Keratinocyte (primary cell): ENCODE data around the gene LRRN2. TPM values are rescaled to one million over a fixed set of nuclear protein-coding genes. Genes with fewer than 3 reads are reported as not detected.

Source experiments
- DNase-seq: peaks from one replicate; pipeline ENCODE4 v3.0.0-alpha.2; 2011; ENCODE audit warnings: low read depth, missing footprints, low spot score
- FAIRE-seq: peaks from 2 replicates; lab custom pipeline; 2011; peaks lifted over from hg19 to GRCh38; lab: Jason Lieb, UNC
- H2AFZ ChIP-seq: 2 replicates; pipeline ENCODE4 v1.6.0; 2012; ENCODE audit warnings: low read length, control low read depth, inconsistent platforms; ENCODE audit not compliant: control insufficient read depth
- H3K27ac ChIP-seq: 2 replicates; pipeline ENCODE4 v1.5.1; 2011; ENCODE audit warnings: low read length; ENCODE audit not compliant: control insufficient read depth, insufficient read depth
- H3K27me3 ChIP-seq: 3 replicates; pipeline ENCODE4 v1.6.0; 2011; ENCODE audit warnings: low read length; ENCODE audit not compliant: control insufficient read depth, insufficient read depth; ENCODE audit errors: extremely low read depth
- H3K36me3 ChIP-seq, 2 experiments: 2 replicates in 1 of 2; 3 replicates in 1 of 2; pipeline ENCODE4 v1.5.1; 2011; ENCODE audit warnings: low read length in 2 of 2, mild to moderate bottlenecking in 1 of 2; ENCODE audit not compliant: control insufficient read depth in 2 of 2, insufficient read depth in 2 of 2; ENCODE audit errors: extremely low read depth in 1 of 2
- H3K4me1 ChIP-seq: 3 replicates; pipeline ENCODE4 v1.5.1; 2011; ENCODE audit warnings: low read length; ENCODE audit not compliant: control insufficient read depth, insufficient read depth; ENCODE audit errors: extremely low read depth
- H3K4me2 ChIP-seq: 3 replicates; pipeline ENCODE4 v1.6.0; 2011; ENCODE audit warnings: low read depth, low read length; ENCODE audit not compliant: control insufficient read depth, insufficient read depth; ENCODE audit errors: extremely low read depth
- H3K4me3 ChIP-seq, 3 experiments: fragments of 200-600 bp in 1 of 3; sonication (generic) in 1 of 3; 2 replicates in 2 of 3; 3 replicates in 1 of 3; pipeline ENCODE4 v1.5.1; 2011 to 2016; ENCODE audit warnings: low read length in 3 of 3, mild to moderate bottlenecking in 3 of 3, control low read depth in 2 of 3, inconsistent platforms in 1 of 3, low read depth in 1 of 3, mixed read lengths in 1 of 3, mixed run types in 1 of 3, moderate library complexity in 1 of 3; ENCODE audit not compliant: control insufficient read depth in 2 of 3, insufficient read depth in 2 of 3; ENCODE audit errors: extremely low read depth in 1 of 3
- H3K79me2 ChIP-seq: 2 replicates; pipeline ENCODE4 v1.6.0; 2012; ENCODE audit warnings: low read length; ENCODE audit not compliant: control insufficient read depth, insufficient read depth
- H3K9ac ChIP-seq: 3 replicates; pipeline ENCODE4 v1.6.0; 2011; ENCODE audit warnings: low read length; ENCODE audit not compliant: control insufficient read depth, insufficient read depth; ENCODE audit errors: extremely low read depth
- H3K9me1 ChIP-seq: 3 replicates; pipeline ENCODE4 v1.6.0; 2011; ENCODE audit warnings: low read length; ENCODE audit not compliant: control insufficient read depth, insufficient read depth; ENCODE audit errors: extremely low read depth
- H3K9me3 ChIP-seq: 2 replicates; pipeline ENCODE4 v1.5.1; 2012; ENCODE audit warnings: low read depth, low read length; ENCODE audit not compliant: control insufficient read depth
- H4K20me1 ChIP-seq: 3 replicates; pipeline ENCODE4 v1.6.0; 2011; ENCODE audit warnings: low read length; ENCODE audit not compliant: control insufficient read depth, insufficient read depth; ENCODE audit errors: extremely low read depth
- EZH2 ChIP-seq: IDR thresholded peaks from one replicate; pipeline ENCODE4 v1.6.1; 2012; ENCODE audit warnings: inconsistent platforms, mild to moderate bottlenecking, low read length, moderate library complexity
- dilution Hi-C: fragments of 300-500 bp; cut with MboI; formaldehyde crosslinking; loops from one replicate; pipeline ENCODE4 v1.7.0; 2020; ENCODE audit warnings: low sequenced_read_pairs; ENCODE audit not compliant: extremely low pct_ligation_motif_present
- polyA plus RNA-seq, 5 experiments: library from polyadenylated mRNA; depleted of rRNA in 3 of 5; stranded (reverse) in 3 of 5; stranded (forward) in 1 of 5; unstranded in 1 of 5; fragments of >200 nt; gene quantifications; 1 replicate in 1 of 5; 2 replicates in 3 of 5; 3 replicates in 1 of 5; pipeline versions ENCODE4 v1.2.1 to v1.2.3, GENCODE V29; 2011 to 2012; ENCODE audit warnings: missing spikeins in 2 of 5, low read depth in 1 of 5, low replicate concordance in 1 of 5
- TF ChIP-seq, protein P1 (sequence below), 3 experiments: IDR thresholded peaks in 1 of 3; conservative IDR thresholded peaks in 1 of 3; optimal IDR thresholded peaks in 1 of 3; 2 replicates in 2 of 3; 3 replicates in 1 of 3; pipeline versions ENCODE3 to v1.5.1; 2011; ENCODE audit warnings: low read length in 3 of 3, mild to moderate bottlenecking in 3 of 3, moderate library complexity in 2 of 3, control low read depth in 1 of 3, inconsistent platforms in 1 of 3; ENCODE audit not compliant: insufficient read depth in 2 of 3; ENCODE audit errors: extremely low read depth in 1 of 3

The LRRN2 gene
- polyA plus RNA-seq, 1 donor (not counting 4 experiments of a cell fraction or from before 2014, with no cell fraction given), result not detected

DNA sequence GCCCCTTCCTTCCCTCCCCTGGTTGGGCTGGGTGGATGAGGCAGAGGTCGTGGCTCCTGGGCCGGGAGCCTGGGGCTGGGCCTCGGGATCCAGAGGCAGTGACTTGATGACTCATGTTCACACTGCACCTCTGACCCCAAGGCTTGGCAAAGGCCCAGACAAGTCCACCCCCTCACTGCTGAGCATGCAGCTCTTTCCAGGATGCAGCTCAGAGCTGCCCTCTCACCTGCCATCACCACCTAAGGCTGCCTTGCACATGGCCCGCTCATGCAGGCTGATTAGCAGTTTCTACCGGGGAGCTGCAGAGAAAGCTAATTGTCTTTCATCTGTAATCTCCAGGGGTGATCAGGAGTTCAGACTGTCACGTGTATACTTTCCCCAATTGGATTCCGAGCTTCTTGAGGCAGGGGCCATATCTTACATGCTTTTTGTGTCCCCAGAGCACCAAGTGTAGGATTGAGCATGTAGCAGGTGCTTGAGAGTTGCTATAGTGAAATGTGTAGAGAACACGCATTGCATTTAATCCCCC lies 62.1 kb downstream of the LRRN2 start:
- Histone ChIP-seq H3K9me3 (no peaks in the 10 kb centered on the region), H4K20me1 (no peaks in the 10 kb centered on the region), H3K4me3 (no peak overlapping the region), H3K27me3 (peaks cover 17% of the 10 kb centered on the region), H3K79me2 (no peaks in the 10 kb centered on the region), H3K4me1 (no peaks in the 10 kb centered on the region), H3K9ac (no peak overlapping the region), H3K36me3 (no peaks in the 10 kb centered on the region), H3K9me1 (no peaks in the 10 kb centered on the region), H3K27ac (no peak overlapping the region), H3K4me2 (no peak overlapping the region), H2AFZ (no peak overlapping the region)
- DNase-seq (no peak), FAIRE-seq (no peak)
- TF ChIP-seq, protein P1, sequence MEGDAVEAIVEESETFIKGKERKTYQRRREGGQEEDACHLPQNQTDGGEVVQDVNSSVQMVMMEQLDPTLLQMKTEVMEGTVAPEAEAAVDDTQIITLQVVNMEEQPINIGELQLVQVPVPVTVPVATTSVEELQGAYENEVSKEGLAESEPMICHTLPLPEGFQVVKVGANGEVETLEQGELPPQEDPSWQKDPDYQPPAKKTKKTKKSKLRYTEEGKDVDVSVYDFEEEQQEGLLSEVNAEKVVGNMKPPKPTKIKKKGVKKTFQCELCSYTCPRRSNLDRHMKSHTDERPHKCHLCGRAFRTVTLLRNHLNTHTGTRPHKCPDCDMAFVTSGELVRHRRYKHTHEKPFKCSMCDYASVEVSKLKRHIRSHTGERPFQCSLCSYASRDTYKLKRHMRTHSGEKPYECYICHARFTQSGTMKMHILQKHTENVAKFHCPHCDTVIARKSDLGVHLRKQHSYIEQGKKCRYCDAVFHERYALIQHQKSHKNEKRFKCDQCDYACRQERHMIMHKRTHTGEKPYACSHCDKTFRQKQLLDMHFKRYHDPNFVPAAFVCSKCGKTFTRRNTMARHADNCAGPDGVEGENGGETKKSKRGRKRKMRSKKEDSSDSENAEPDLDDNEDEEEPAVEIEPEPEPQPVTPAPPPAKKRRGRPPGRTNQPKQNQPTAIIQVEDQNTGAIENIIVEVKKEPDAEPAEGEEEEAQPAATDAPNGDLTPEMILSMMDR (optimal IDR thresholded peaks at IDR 0.05 in 1 of 3, IDR thresholded peaks at IDR 0.05 in 1 of 3, conservative IDR thresholded peaks at IDR 0.05 in 1 of 3; ENCODE audit: extremely low read depth in 1 of 3, insufficient read depth in 2 of 3, low read length in 3 of 3), result no peak
- TF ChIP-seq EZH2, result no peak
- dilution Hi-C loops, result no loop called here

DNA sequence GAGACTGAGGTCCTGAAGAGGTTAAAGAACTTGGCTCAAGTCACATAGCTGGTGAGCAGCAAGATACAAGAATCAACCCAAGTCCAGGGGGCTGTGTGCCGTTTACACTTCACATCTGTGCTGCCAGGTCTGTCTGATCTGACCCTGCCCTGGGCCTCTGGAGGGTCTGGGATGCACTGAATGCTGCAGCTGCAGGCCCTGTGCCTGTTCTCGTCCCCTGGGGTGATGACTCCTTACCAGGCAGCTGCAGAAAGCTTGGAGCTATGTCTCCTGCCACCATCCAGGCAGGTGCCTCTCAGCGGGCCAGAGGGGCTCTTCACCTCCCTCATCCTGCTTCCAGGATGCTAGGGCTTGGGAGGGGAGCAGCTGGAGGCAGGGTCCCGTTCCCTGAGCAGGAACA lies 63.5 kb downstream of the LRRN2 start:
- Histone ChIP-seq H3K9me3 (no peaks in the 10 kb centered on the region), H3K27ac (no peak overlapping the region)
- no peak for FAIRE-seq

More for the DNA sequence above, 63.5 kb downstream of the LRRN2 start:
- Histone ChIP-seq H4K20me1 (no peaks in the 10 kb centered on the region), H3K27me3 (peaks cover 9% of the 10 kb centered on the region), H3K9me1 (no peaks in the 10 kb centered on the region), H3K4me1 (no peaks in the 10 kb centered on the region), H3K36me3 (no peaks in the 10 kb centered on the region), H3K4me3 (no peak overlapping the region), H2AFZ (no peak overlapping the region), H3K4me2 (no peak overlapping the region), H3K79me2 (no peaks in the 10 kb centered on the region), H3K9ac (no peak overlapping the region)
- dilution Hi-C loops, result no loop called here
- no peak for DNase-seq
- TF ChIP-seq EZH2, result no peak
- TF ChIP-seq, protein P1 (optimal IDR thresholded peaks at IDR 0.05 in 1 of 3, IDR thresholded peaks at IDR 0.05 in 1 of 3, conservative IDR thresholded peaks at IDR 0.05 in 1 of 3; ENCODE audit: extremely low read depth in 1 of 3, insufficient read depth in 2 of 3, low read length in 3 of 3), result no peak
